Measurements from ENCODE around the gene NME9.

DNA sequence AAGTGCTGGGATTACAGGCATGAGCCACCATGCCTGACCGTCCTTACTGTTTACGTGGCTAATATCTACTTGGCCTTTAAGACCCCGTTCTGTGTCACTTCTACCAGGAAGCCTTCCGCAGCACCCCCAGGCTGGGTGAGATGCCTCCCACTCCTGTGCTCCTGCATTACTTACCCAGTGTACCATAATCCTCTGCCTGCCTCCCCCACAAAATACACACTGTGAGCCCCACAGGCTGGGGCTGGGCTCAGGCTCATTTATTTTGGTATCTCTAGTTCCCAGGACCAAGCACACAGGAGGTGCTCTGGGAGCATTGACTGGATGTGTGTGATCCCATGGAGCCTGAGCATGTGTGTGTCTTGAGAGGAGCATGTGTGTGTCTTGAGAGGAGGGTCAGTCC is 33.7 kb upstream of the NME9 start:
- TF ChIP-seq CTCF (IDR thresholded peaks at IDR 0.05) (no peak), POLR2AphosphoS5 (IDR thresholded peaks at IDR 0.05) (no peak)

Measured in stomach (tissue), 4 donors.